Stimulated activated CD8-positive, alpha-beta memory T cell treated with anti-CD3 and anti-CD28 coated beads, Interleukin-15, amount 100 ng/mL, for 1 hour (primary cell): ENCODE measurements around the gene ADORA2A.

Experiments used
- DNase-seq: peaks from one replicate; pipeline ENCODE4 v3.0.0-alpha.2; 2020; ENCODE audit warnings: low read depth

Gene ADORA2A

GRCh38 chr22:24453853-24454252, 26.5 kb downstream of the ADORA2A start:
- DNase-seq, result no peak

- no peak for DNase-seq
Measured at GRCh38 chr22:24455039-24455438, 27.6 kb downstream of the ADORA2A start.

GRCh38 chr22:24455751-24456426, 28.5 kb downstream of the ADORA2A start:
- no peak for DNase-seq

GRCh38 chr22:24457894-24458420, 30.6 kb downstream of the ADORA2A start:
- DNase-seq, result no peak

GRCh38 chr22:24459911-24460310, 32.5 kb downstream of the ADORA2A start:
- DNase-seq, result no peak

GRCh38 chr22:24460418-24461089, 33.2 kb downstream of the ADORA2A start:
- no peak for DNase-seq

- no peak for DNase-seq
Measured at GRCh38 chr22:24463071-24463760, 35.8 kb downstream of the ADORA2A start.

- no peak for DNase-seq
Measured at GRCh38 chr22:24465566-24465965, 38.2 kb downstream of the ADORA2A start.

- no peak for DNase-seq
Measured at GRCh38 chr22:24465975-24466374, 38.6 kb downstream of the ADORA2A start.

- DNase-seq, result no peak
Measured at GRCh38 chr22:24466716-24467328, 39.4 kb downstream of the ADORA2A start.

GRCh38 chr22:24467340-24467739, 39.9 kb downstream of the ADORA2A start:
- DNase-seq, result no peak

- no peak for DNase-seq
Measured at GRCh38 chr22:24471570-24471969, 44.2 kb downstream of the ADORA2A start.

- DNase-seq, result no peak
Measured at GRCh38 chr22:24473284-24473683, 45.9 kb downstream of the ADORA2A start.

GRCh38 chr22:24474221-24474620, 46.8 kb downstream of the ADORA2A start:
- no peak for DNase-seq

GRCh38 chr22:24474649-24475255, 47.4 kb downstream of the ADORA2A start:
- DNase-seq, result no peak

- no peak for DNase-seq
Measured at GRCh38 chr22:24481641-24482040, 54.2 kb downstream of the ADORA2A start.

GRCh38 chr22:24482575-24482974, 55.2 kb downstream of the ADORA2A start:
- DNase-seq, result no peak

- DNase-seq, result no peak
Measured at GRCh38 chr22:24482998-24483397, 55.6 kb downstream of the ADORA2A start.

GRCh38 chr22:24483976-24484545, 56.7 kb downstream of the ADORA2A start:
- DNase-seq, result no peak

GRCh38 chr22:24485170-24485569, 57.8 kb downstream of the ADORA2A start:
- no peak for DNase-seq

- no peak for DNase-seq
Measured at GRCh38 chr22:24485608-24486007, 58.2 kb downstream of the ADORA2A start.

- DNase-seq, result no peak
Measured at GRCh38 chr22:24486501-24486921, 59.1 kb downstream of the ADORA2A start.
